OCI-LY7 (cell line): ENCODE results near the gene EFNA2.

Experiments used
- CTCF ChIP-seq: fragments of 200-600 bp; sonication (generic); conservative IDR thresholded peaks from 2 replicates; pipeline ENCODE4 v1.5.1; 2014; ENCODE audit warnings: mild to moderate bottlenecking, antibody characterized with exemption, low read length, moderate library complexity, mixed read lengths
- EZH2phosphoT487 ChIP-seq: fragments of 200-600 bp; sonication (generic); IDR thresholded peaks from 2 replicates; pipeline ENCODE4 v1.6.1; 2018; ENCODE audit warnings: low read depth, borderline replicate concordance, mild to moderate bottlenecking, mixed run types, antibody characterized with exemption, low read length, moderate library complexity, mixed read lengths

- TF ChIP-seq CTCF: no peak
- no peak for TF ChIP-seq EZH2phosphoT487
Observed at GRCh38 chr19:1253514-1254080, 32.1 kb upstream of the EFNA2 start.
